ENCODE results near the gene ZC3H7B.

ZC3H7B gene

DNA sequence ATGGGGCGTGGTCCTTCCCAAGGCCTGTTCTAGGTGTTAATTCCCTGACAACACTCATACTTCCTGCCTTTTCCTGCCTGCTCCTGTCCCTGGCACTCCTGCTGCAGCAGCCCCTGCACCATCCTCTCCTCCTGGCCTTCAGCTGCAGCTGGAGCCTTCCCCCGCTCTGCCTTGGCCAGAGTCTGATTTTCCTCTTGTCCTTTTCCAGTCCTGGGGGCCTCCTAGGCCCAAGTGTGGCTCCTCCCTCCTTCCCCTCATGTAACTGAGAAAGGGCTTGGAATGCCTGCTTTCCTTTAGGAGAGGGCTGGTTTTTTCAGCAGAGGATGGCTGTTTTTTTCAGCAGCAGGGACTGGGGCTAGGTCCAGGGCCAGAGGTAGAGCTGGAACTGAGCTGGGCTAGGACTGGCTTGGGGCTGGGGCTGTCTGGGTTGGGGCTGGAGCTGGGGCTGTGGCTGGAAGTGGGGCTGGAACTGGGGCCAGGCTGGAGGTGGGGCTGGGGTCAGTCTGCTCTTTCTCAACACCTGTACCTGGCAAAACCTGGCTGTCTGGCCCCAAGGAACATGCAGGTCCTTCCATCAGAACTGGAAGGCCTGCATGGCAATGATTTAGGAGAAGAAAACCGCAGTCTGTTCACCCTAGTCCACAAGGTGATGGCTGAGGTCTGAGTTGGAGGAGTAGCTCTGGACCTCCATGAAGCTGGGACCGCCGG, 23.6 kb downstream of the ZC3H7B start:
- DNase-seq (ENCODE audit: insufficient read length, low spot score) (no peak), FAIRE-seq (no peak)

DNA sequence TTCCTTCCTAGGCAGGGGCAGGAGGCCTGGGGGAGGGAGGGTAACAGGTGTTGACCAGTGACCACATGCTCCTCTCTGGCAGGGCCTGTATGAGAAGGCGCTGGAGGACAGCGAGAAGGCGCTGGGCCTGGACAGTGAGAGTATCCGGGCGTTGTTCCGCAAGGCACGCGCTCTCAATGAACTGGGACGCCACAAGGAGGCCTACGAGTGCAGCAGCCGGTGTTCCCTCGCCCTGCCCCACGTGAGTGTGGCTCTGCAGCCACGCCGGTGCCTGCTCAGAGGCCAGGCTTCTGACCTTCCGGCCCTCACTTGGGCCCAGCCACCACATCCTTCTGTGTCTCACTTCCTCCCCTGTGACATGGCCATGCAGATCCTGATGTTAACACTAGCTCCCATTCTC, 25.8 kb downstream of the ZC3H7B start:
- DNase-seq (ENCODE audit: insufficient read length, low spot score), result no peak
- no peak for FAIRE-seq

DNA sequence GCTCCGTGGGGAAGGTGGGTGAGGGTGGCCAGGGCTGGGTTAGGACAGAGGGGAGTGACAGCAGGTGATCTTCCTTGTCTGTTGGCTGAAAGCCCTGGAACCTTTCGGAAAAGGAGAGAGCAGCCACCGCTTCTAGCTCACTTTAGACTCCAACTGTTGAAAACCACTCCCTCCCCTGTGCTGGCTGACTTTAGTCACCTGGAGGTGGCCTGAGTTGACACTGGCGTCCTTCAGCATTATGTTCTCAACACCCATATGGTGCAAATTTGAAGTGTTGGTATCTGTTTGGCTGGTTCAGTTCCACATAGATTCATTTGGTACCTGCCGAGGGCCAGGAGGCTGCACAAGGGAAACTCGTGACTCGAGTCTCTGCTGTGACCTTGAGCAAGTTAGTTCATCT, 28.8 kb downstream of the ZC3H7B start:
- no peak for FAIRE-seq

DNA sequence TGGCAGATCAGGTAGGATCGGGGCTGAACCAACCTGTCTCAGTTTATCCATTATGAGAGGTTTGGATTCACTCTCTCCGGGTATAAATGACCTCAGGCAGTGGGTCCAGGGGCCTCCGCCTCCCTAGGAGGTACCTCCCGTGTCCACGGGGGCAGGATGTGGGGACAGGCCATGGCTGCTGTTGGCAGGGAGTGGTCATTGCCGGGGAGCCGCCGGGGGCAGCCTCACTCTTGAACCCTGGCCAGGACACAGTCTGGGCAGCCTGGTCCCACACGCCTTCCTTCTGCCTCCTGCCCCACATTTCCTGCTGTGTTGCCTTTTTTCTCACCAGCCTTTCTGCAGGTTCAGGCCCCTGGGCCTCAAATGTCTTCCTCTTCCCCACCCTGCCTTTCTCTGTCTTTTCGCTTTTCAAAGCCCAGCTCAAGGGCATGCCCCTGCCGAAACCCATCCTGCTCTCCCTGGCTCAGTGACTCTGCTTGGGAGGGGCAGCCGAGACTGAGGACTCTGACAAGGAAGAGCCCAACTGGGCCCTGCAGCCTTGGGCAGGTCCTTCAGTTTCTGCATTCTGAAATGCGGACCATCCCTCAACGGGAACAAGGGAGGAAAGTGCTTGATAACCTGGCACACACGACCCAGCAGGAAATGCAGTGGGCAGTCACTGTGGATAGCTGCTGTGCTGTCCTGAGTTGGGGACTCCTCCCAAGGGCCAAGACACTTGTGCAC, 31.1 kb downstream of the ZC3H7B start:
- FAIRE-seq (no peak), DNase-seq (ENCODE audit: insufficient read length, low spot score) (no peak)

More for the DNA sequence above, 28.8 kb downstream of the ZC3H7B start:
- DNase-seq (ENCODE audit: insufficient read length, low spot score), result no peak

DNA sequence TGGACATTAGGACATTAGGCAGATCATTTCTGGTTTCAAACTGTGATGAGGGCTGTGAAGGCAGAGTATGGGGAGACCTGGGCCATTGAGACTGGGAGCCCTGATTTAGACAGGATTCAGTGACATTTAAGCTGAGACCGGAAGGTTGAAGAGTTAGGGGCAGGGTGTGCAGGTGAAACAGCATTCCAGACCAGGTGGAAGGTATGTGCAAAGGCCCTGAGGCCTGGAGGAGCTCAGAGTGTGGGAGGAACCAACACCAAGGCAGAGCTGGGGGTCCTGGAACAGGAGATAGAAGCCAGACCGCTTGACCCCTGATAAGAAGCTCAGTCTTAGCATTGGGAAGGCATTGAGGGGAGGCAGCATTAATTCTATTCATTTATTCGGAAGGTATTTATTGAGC, 32.5 kb downstream of the ZC3H7B start:
- FAIRE-seq, result no peak
- no peak for DNase-seq (ENCODE audit: insufficient read length, low spot score)

DNA sequence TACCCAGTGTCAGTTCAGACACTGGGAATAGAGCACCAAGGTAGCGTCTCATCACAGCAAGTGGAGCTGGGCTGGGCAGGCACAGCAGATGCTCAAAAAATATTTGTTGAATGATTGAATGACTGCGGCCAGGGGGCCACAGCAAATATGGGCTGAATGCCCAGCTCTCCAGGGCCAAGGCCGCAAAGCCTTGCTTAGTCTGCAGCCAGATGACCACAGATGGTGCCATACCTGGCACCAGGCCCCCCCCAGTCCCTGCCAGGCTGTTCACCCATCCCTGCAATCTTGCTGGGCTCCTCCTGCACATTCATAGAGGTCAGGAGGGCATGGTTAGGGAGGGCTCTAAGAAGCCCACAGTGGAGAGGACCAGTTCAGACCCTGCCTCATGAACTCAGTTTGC, 32.9 kb downstream of the ZC3H7B start:
- FAIRE-seq (no peak), DNase-seq (ENCODE audit: insufficient read length, low spot score) (no peak)

DNA sequence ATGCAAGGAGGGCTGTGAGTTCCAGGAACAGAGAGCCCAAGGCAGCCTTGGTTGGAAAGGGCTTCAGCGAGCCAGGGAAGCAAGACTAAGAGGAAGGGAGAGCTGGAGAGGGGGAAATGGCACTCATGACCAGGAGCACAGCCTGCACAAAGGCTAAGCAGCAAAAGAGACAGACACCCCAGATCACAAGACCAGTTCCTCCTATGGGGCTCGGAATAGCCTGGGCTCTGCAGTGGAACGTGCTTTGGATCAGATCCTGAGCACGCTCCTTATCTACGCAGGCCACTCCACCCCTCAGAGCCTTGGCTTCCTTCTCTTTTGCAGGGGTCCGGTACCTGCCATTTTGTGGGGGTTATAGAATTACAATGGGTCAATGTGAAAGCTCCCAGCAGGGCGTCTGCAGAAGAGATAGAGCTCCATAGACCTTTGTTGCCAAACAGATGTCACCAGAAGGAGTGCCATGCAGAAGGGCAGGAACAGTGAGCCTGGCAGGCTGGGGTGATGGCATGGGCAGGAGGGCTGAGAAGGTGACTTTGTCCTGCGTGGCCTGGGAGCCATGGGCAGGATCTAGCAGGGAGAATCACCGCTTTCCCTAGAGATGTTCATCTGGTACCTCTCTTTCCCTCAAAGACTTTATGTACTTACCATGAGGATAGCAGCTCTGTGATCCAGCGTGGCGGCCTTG, 33.8 kb downstream of the ZC3H7B start:
- DNase-seq (ENCODE audit: insufficient read length, low spot score) (no peak), FAIRE-seq (no peak)

DNA sequence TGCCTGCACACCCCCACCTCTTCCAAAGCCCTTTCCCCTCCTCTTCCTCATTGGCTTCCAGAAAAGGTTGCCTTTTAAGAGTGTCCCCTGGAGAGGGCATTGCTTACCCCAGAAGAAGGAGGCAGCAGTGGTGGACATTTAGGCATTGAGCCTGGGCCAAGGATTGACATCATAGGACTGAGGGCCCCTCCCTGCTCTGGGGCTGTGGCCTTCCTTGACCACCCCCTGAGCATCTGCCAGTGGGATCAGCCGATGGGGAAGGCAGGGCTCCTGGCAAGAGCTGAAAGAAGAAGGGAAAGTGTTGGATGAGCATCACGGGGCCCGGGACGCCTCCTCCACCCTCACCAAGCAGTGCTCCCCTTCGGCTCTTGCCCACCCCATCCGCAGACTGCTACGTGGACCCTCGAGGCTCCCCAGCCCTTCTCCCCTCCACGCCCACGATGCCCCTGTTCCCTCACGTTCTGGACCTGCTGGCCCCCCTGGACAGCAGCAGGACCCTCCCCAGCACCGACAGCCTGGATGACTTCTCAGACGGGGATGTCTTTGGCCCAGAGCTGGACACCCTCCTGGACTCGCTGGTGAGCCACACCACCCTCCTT, 37.4 kb downstream of the ZC3H7B start:
- DNase-seq (ENCODE audit: insufficient read length, low spot score) (no peak), FAIRE-seq (no peak)

DNA sequence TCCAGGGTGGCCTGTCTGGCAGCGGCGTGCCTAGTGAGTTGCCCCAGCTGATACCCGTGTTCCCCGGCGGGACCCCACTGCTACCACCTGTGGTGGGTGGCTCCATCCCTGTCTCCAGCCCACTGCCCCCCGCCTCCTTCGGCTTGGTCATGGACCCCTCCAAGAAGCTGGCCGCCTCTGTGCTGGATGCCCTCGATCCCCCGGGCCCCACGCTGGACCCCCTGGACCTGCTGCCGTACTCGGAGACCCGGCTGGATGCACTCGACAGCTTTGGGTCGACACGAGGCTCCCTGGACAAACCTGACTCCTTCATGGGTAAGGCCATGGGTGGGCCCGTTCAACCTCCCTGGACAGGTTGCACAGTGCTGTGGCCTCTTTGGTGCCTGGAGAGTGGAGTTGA, 38.5 kb downstream of the ZC3H7B start:
- DNase-seq (ENCODE audit: insufficient read length, low spot score) (no peak), FAIRE-seq (no peak)

DNA sequence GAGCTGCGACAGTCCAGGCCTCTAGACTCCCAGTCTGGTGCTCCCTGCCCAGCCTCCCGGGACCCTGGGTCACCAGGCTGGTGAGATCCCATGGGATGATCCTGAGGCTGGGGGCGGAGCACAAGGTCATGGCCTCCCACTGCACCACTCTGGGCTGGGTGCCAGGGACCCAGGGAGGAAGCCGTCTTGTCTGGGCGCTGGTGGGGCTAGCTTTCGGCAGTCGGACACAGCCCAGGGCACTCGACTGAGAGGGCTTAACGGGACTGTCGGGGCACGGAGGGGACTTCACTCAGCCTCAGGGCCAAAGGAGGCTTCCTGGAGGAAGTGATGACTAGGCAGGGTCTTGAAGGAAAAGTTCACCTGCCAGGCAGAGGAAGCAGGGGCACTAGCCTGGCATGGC, 39.0 kb downstream of the ZC3H7B start:
- FAIRE-seq (no peak), DNase-seq (ENCODE audit: insufficient read length, low spot score) (no peak)

DNA sequence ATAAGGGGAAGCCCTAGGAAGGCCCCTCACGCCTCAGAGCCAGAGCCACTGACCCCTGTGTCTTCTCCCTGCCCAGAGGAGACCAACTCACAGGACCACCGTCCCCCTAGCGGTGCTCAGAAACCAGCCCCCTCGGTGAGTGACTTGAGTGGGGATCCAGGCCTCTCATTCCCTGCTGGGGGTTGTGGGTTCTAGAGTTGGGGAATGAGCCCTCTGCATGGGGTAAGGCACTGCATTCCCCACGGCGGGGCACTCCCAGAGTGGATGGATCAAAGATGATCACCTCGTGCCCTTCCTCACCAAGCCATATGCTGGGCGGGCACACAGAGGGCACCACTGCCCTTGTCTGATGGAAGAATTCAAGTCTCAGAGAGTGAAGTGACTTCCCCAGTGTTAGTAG, 39.7 kb downstream of the ZC3H7B start:
- DNase-seq (ENCODE audit: insufficient read length, low spot score), result no peak
- no peak for FAIRE-seq

DNA sequence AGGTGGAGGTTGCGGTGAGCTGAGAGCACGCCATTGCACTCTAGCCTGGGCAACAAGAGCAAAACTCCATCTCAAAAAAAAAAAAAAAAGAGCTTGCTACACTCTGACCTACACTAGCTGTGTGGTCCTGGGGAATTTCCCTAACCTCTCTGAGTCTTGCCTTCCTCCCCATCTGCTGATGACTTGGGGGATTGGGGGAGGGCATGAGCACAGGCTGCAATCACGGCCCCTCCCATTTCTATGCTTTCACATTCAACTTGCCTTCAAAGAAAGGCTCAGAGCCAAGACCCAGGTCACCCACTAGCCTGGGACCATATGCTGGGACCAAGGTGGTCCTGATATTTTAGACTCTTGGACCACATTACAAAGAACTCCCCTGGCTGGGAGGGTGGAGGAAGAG, 40.7 kb downstream of the ZC3H7B start:
- DNase-seq (ENCODE audit: insufficient read length, low spot score) (no peak), FAIRE-seq (no peak)

DNA sequence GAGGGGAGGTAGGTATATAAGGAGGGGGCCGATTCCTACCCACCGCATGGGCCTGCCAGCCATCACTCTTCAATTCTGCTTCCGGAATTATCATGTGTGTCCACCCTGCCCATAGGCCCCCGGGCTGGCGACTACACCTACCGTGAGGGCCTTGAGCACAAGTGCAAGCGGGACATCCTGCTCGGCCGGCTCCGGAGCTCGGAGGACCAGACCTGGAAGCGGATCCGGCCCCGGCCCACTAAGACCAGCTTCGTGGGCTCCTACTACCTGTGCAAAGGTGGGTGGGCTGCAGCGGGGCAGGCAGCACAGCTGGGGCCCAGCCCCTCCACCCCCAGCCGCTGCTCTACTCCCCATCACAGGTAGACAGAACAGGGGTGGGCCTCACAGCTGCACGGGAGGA, 42.0 kb downstream of the ZC3H7B start:
- DNase-seq (ENCODE audit: insufficient read length, low spot score) (no peak), FAIRE-seq (no peak)

DNA sequence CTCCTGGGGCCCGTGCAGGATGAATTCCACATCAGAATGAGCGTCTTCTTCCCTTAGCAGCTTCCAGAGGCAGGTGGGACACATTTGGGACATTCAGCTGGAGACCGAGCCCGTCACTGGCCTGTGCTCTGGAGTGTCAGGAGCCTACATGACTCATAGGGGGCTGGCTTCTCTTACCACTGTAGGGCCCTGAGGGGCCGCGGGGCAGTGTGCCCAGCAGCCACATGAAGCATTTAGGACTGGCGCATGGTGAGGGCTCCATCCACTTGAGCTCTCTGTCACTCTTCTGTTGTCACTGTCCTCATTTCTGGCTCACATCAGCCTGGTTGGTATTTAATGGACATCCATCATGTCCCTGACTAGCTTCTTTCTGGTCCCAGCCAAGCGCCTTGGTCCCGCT, 42.4 kb downstream of the ZC3H7B start:
- FAIRE-seq (no peak), DNase-seq (ENCODE audit: insufficient read length, low spot score) (no peak)

DNA sequence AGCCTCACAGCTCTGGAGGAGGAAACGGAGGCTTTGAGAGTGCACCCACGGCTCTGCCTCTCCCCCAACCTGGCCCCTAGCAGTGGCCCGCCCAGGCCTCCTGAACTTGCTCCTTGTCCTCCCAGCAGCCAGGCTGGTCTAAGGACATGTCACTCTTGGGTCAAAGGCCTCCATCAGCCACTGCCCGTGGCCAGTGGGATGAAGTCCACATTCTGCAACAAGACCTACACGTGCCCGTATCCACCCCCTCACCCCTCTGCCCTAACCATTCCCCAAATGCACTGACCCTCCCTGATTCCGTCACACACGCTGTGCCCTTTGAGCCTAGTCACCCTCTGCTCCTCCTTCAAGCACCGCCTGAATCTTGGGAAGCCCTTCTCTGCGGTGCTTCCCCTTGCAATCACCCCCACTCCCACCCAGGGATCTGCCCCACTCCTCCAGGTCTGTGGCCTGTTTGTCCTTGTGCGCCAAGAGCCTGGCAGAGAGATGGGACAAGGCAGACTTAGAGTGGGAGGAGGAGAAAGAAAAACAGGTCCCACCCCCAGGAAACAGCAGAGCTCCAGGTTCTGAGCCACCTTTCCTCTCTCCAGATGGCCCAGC, 43.0 kb downstream of the ZC3H7B start:
- no peak for DNase-seq (ENCODE audit: insufficient read length, low spot score)
- no peak for FAIRE-seq

DNA sequence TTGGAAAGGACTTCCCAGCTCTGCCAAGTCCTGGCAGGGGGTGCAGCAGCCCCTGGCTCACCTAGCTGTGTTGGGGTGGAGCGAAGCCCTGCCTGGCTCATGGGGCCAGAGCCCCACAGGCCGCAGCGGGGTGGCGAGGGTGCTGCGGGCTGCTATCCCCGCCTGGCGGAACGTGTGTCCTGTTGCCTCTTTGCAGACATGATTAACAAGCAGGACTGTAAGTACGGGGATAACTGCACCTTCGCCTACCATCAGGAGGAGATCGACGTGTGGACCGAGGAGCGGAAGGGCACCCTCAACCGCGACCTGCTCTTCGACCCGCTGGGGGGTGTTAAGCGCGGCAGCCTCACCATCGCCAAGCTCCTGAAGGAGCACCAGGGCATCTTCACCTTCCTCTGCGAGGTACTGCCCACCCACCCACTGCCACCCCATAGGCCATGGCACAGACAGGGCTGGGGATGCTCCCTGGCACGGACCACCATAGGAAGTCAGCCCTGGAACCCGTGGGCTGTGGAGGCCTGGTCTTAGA, 44.5 kb downstream of the ZC3H7B start:
- DNase-seq (ENCODE audit: insufficient read length, low spot score) (no peak), FAIRE-seq (no peak)

DNA sequence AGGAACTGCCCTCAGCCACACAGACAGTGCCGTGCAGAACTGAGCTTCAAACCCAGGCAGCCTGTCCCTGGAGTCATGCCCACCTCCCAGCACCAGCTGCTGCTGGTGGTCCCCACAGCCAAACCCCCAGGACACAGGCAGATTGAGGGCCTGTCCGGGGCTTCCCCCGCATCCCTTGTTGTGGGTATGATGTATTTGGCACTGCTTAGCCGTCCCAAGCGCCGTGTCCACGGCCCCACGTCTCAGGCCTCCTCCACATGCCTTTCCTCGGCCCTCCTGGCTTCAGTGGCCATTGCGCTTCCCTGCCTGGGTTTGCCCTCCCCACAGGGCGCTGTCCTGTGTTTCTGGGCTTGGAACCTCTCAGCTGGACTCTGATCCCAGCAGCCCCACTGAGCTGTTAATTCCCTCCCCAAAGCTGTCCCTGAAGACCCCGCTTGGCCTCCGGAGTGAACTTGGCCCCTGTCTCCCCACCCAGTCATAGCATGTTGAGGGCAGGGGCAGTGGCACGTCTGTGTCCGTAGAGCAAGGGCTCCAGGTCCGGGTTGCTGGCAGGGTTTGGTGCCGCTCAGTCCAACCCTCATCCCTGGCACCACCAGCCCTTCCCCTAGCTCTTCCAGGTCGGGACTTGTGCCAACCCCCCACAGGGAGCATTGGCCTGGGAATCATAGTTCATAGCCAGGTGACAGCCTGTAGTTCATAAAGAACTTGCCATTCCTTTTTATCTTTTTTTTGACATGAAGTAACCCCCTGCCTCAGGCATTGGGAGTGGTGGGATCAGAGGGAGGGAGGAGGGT, 45.9 kb downstream of the ZC3H7B start:
- DNase-seq (ENCODE audit: insufficient read length, low spot score), result no peak
- FAIRE-seq, result no peak

DNA sequence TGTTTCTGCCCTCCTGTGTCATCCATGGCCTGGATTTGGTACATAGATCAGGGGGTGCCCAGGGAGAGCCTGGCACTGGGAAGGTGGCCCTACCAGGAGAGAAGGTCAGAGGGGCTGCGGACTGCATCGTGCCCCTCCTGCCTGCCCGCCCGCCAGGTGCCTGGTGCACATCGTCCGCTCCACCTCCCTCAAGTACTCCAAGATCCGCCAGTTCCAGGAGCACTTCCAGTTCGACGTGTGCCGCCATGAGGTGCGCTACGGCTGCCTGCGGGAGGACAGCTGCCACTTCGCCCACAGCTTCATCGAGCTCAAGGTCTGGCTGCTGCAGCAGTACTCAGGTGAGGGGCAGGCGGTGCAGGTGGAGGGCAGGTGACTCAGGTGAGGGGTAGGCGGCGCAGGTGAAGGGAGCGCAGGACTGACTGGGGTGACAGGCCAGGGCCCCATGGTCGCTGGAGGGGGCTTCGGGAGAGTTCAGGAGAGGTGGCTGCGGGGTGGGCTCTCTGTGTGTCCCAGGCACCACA, 47.7 kb downstream of the ZC3H7B start:
- DNase-seq (ENCODE audit: insufficient read length, low spot score) (no peak), FAIRE-seq (no peak)

DNA sequence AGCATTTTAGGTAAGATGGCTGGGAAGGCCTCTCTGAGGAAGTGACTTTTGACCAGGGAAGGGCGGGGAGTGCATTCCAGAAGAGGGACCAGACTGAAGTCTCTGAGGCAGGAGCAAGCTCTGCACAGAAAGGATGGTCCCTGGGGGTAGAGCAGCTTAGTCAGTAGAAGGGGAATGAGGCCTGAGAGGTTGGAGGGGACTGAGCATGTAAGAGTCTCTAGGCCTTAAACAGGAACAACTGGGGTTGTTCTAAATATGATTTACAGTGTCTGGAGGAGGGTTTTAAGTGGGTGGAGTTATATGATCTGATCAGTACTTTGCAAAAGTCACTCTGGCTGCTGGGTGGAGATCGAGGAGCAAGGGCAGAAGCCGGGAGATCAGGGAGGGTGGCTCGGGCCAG, 48.8 kb downstream of the ZC3H7B start:
- no peak for FAIRE-seq
- DNase-seq (ENCODE audit: insufficient read length, low spot score), result no peak

DNA sequence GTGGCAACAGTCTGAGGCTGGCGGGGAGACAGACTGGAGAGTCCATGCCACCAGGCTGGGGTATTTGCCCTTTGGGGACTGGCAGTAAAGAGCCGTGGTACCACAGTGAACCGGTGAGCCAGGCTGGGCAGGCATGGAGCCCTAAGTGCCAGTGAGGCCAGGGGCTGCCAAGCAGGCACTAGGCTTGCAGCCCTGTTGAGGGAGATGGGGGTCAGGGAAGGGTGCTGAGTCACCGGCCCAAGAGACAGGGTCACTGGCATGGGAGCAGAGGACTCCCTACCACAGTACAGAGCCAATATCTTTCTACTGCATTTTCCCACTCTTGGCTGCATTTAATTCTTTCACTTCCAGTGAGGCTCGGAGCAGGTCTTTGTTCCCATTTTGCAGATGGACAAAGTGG, 49.7 kb downstream of the ZC3H7B start:
- FAIRE-seq (no peak), DNase-seq (ENCODE audit: insufficient read length, low spot score) (no peak)
